ENCODE measurements around the gene CSMD2.

Gene CSMD2

GRCh38 chr1:34005309-34005708, 159.7 kb downstream of the CSMD2 start:
- TF ChIP-seq CTCF (IDR thresholded peaks at IDR 0.05; ENCODE audit: insufficient read depth, low read length, missing control alignments): no peak
- DNase-seq (ENCODE audit: low read depth, low spot score): no peak
- ChIA-PET POLR2A (no interaction called here), CTCF (interaction anchor here (4.8 kb wide), 1 partner anchor 9 kb away, joined by 25 read pairs; no protein-coding TSS in a partner anchor)
- no peak overlapping the region for H3K4me3 ChIP-seq (ENCODE audit: low read depth, low read length)

- ChIA-PET POLR2A (no interaction called here), CTCF (interaction anchor here (4.8 kb wide), 1 partner anchor 11 kb away, joined by 25 read pairs; no protein-coding TSS in a partner anchor)
- no peak for TF ChIP-seq CTCF (IDR thresholded peaks at IDR 0.05; ENCODE audit: insufficient read depth, low read length, missing control alignments)
- no peak overlapping the region for H3K4me3 ChIP-seq (ENCODE audit: low read depth, low read length)
- DNase-seq (ENCODE audit: low read depth, low spot score): no peak
Measured at GRCh38 chr1:34002810-34003209, 162.2 kb downstream of the CSMD2 start.

GRCh38 chr1:33997127-33998036, 167.6 kb downstream of the CSMD2 start:
- H3K4me3 ChIP-seq (ENCODE audit: low read depth, low read length): no peak overlapping the region
- CTCF ChIA-PET: interaction anchor here (1.0 to 4.5 kb wide), 4 partner anchors 11 to 16 kb away, joined by 3 to 16 read pairs (median 4); no protein-coding TSS in a partner anchor

GRCh38 chr1:33996281-33996680, 168.7 kb downstream of the CSMD2 start:
- no peak overlapping the region for H3K4me3 ChIP-seq (ENCODE audit: low read depth, low read length)
- ChIA-PET POLR2A (no interaction called here), CTCF (interaction anchor here (4.5 kb wide), 1 partner anchor 17 kb away, joined by 16 read pairs; no protein-coding TSS in a partner anchor)
- no peak for DNase-seq (ENCODE audit: low read depth, low spot score)
- TF ChIP-seq CTCF (IDR thresholded peaks at IDR 0.05; ENCODE audit: insufficient read depth, low read length, missing control alignments): no peak

More at GRCh38 chr1:33997127-33998036, 167.6 kb downstream of the CSMD2 start:
- no peak for DNase-seq (ENCODE audit: low read depth, low spot score)
- POLR2A ChIA-PET: no interaction called here
- TF ChIP-seq CTCF (IDR thresholded peaks at IDR 0.05; ENCODE audit: insufficient read depth, low read length, missing control alignments): no peak

- CTCF ChIA-PET: no interaction called here
- no peak overlapping the region for H3K4me3 ChIP-seq (ENCODE audit: low read depth, low read length)
- TF ChIP-seq CTCF (IDR thresholded peaks at IDR 0.05; ENCODE audit: insufficient read depth, low read length, missing control alignments): no peak
- no peak for DNase-seq (ENCODE audit: low read depth, low spot score)
- POLR2A ChIA-PET: no interaction called here
Measured at GRCh38 chr1:33993301-33993700, 171.7 kb downstream of the CSMD2 start.

- ChIA-PET CTCF (no interaction called here), POLR2A (no interaction called here)
- H3K4me3 ChIP-seq (ENCODE audit: low read depth, low read length): no peak overlapping the region
- no peak for TF ChIP-seq CTCF (IDR thresholded peaks at IDR 0.05; ENCODE audit: insufficient read depth, low read length, missing control alignments)
- no peak for DNase-seq (ENCODE audit: low read depth, low spot score)
Measured at GRCh38 chr1:33990281-33990680, 174.7 kb downstream of the CSMD2 start.

Data from AG04449 (cell line).